Fibroblast of villous mesenchyme (primary cell): Measurements from ENCODE around the gene MYOF. TPM values are rescaled to one million over a fixed set of nuclear protein-coding genes. Genes with fewer than 3 reads are reported as not detected.
"Not testable (repeated sequence)": the region's sequence is repeated elsewhere in the genome, so short reads cannot be mapped to it uniquely, and the experiment has no call there.

Source experiments
- DNase-seq: peaks from one replicate; pipeline ENCODE4 v3.0.0-alpha.2; 2010; ENCODE audit warnings: low read depth
- H3K4me3 ChIP-seq: 2 replicates; pipeline ENCODE4 v1.5.1; 2011; ENCODE audit warnings: low read depth, mild to moderate bottlenecking, low read length
- CTCF ChIP-seq: IDR thresholded peaks from 2 replicates; pipeline ENCODE4 v1.5.1; 2012; ENCODE audit warnings: low read depth, mild to moderate bottlenecking, low read length; ENCODE audit not compliant: insufficient read depth
- total RNA-seq: library from RNA; depleted of rRNA; stranded (reverse); fragments of >200 nt; gene quantifications from 2 replicates; pipeline ENCODE4 v1.2.3, GENCODE V29; 2012

Gene MYOF
- total RNA-seq, 1 donor, result 323 TPM

GRCh38 chr10:93369588-93370164 lies 112.5 kb downstream of the MYOF start:
- no peak overlapping the region for H3K4me3 ChIP-seq
- no peak for TF ChIP-seq CTCF
- peak; percentile 29 for DNase-seq

DNA sequence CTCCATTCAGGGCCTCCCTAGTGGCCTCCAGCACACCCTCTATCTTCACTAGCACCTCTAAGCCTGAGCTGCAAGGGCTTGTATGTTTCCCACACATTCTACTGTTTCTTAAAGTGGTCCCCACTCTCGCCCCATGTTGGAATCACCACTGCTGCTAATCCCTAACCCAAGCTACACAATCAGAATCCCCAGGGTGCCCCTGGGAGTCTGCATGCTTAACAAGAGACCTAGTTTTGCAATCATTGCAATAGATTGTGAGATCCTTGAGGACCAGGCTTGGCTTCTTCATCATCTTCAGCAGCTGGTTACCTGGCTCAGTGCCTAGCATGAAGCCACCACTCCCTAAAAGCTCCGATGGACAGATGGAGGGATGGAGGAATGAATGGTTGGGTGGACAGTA lies 113.9 kb downstream of the MYOF start:
- no peak for DNase-seq
- TF ChIP-seq CTCF, result no peak
- H3K4me3 ChIP-seq, result no peak overlapping the region

- no peak overlapping the region for H3K4me3 ChIP-seq
- no peak for TF ChIP-seq CTCF
- no peak for DNase-seq
Measured at GRCh38 chr10:93367664-93368063, 114.5 kb downstream of the MYOF start.

DNA sequence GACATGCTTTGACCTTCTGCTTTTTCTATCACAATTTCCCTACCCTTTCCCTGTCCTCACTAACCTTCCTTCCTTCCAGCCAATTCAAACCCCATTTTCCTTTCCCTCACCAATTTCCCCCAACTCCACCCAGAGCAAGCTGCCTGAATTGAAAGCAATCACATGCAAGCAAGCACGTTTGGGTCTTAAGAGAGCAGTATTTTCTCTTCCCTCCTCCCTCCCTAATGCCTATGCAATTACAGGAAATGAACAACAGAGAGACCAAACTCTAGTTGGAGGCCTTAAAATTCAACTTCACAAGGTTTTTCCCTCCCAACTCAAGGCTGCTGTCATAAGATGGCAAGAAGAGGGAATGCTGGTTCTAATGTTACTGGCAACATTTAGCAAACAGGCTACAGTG lies 117.2 kb downstream of the MYOF start:
- DNase-seq, result no peak
- H3K4me3 ChIP-seq, result no peak overlapping the region
- no peak for TF ChIP-seq CTCF

- DNase-seq, result no peak
- H3K4me3 ChIP-seq, result no peak overlapping the region
- TF ChIP-seq CTCF, result no peak
Measured at GRCh38 chr10:93363891-93364648, 118.1 kb downstream of the MYOF start.

DNA sequence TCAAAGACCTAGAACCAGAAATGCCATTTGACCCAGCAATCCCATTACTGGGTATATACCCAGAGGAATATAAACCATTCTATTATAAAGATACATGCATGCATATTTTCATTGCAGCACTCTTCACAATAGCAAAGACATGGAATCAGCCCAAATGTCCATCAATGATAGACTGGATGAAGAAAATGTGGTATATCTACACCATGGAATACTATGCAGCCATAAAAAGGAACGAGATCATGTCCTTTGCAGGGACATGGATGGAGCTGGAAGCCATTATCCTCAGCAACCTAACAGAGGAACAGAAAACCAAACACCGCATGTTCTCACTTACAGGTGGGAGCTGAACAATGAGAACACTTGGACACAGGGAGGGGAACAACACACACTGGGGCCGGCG lies 123.7 kb downstream of the MYOF start:
- DNase-seq, H3K4me3 ChIP-seq: not testable (repeated sequence)

DNA sequence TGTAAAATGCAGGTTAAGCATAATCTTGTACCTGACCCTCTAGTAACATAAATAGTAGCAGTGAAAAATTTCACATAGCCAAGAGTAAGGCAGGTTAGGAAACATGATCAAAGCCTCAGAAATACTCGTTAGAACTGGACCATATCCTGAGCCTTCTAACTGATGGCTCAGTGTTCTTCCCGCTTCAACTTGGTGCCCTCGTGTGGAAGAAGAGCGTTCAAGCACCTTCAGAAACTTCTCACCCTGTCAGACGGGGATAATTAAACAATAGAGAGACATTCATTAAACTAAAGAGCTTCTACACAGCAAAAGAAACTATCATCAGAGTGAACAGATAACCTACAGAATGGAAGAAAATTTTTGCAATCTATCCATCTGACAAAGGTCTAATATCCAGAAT lies 124.5 kb downstream of the MYOF start:
- H3K4me3 ChIP-seq, result no peak overlapping the region
- peak; percentile 55 for TF ChIP-seq CTCF
- DNase-seq, result peak; percentile 25
